Spleen (tissue), 7 donors: ENCODE measurements around the gene ATOSA.

Experiments used
- POLR2A ChIP-seq, 3 donors: fragments of 450-650 bp; IDR thresholded peaks; one replicate each; pipeline ENCODE4 v1.5.1; 2017; ENCODE audit warnings: antibody characterized with exemption in 3 of 3, mild to moderate bottlenecking in 1 of 3
- TF ChIP-seq, protein P1 (sequence below), 11 experiments: fragments of 200-600 bp in 7 of 11; fragments of 450-650 bp in 4 of 11; sonication (generic) in 4 of 11; IDR thresholded peaks in 8 of 11; conservative IDR thresholded peaks in 3 of 11; 1 replicate in 7 of 11; 2 replicates in 4 of 11; pipeline versions ENCODE4 v1.4.0 to v1.8.0; 2016 to 2021; ENCODE audit warnings: antibody characterized with exemption in 11 of 11, inconsistent platforms in 4 of 11, mild to moderate bottlenecking in 1 of 11
- donor health status: DM: no; HTN: no; CAD: no; lungs with moderate emphysema.
- donor health status: DM: no; HTN: no; CAD: no.
- donor health status: DM: no; HTN: no; CAD: no.

DNA sequence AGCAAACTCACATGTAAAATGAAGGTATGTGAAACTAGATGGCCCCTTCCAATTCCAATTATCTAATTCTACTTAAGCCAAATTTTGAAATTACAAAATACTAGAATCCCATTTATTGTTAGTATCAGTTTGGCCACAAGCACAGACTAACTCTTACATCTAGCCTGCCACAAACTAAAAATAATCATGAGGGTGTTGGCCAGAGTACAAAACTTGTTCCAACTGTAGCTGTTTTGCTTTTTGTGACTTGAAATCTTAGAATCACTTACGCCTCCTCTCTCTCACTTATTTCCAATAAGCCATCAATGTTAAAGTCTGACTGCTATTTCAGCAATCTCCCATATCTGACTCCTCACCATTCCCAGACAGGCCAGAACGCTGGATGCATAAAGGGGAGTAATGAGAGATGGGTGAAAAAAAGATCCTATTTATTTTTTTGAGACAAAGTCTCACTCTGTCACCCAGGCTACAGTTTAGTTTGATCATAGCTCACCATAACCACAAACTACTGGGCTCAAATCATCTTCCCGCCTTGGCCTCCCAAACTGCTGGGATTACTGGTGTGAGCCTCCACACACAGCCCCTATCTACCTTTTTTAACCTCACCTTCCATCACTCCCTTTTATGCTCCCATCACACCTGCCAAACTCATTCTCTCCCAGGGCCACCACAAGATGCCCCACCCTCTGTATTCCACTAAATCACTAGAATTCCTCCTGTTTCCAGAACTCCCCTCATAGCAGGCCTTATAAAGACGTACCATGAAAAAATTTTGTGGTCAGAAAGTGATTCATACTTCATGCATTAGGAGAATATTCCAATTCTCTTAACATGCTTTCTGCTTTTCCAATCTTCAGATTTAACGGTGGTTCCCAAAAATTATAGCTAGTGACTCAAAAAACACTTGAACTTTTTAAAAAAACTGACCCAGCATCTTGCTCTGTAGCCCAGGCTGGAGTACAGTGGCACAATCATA, 36.5 kb downstream of the ATOSA start:
- TF ChIP-seq, protein P1, sequence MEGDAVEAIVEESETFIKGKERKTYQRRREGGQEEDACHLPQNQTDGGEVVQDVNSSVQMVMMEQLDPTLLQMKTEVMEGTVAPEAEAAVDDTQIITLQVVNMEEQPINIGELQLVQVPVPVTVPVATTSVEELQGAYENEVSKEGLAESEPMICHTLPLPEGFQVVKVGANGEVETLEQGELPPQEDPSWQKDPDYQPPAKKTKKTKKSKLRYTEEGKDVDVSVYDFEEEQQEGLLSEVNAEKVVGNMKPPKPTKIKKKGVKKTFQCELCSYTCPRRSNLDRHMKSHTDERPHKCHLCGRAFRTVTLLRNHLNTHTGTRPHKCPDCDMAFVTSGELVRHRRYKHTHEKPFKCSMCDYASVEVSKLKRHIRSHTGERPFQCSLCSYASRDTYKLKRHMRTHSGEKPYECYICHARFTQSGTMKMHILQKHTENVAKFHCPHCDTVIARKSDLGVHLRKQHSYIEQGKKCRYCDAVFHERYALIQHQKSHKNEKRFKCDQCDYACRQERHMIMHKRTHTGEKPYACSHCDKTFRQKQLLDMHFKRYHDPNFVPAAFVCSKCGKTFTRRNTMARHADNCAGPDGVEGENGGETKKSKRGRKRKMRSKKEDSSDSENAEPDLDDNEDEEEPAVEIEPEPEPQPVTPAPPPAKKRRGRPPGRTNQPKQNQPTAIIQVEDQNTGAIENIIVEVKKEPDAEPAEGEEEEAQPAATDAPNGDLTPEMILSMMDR (IDR thresholded peaks at IDR 0.05 in 8 of 11, conservative IDR thresholded peaks at IDR 0.05 in 3 of 11) = no peak
- TF ChIP-seq POLR2A (IDR thresholded peaks at IDR 0.05) = no peak
